Thyroid gland (tissue), 4 donors: ENCODE data around the gene KLF6.

Experiments
- CTCF ChIP-seq, 6 experiments: fragments of 200-600 bp in 3 of 6; fragments of 450-650 bp in 3 of 6; sonication (generic) in 3 of 6; IDR thresholded peaks; one replicate each; pipeline ENCODE4 v1.5.1; 2016 to 2019; ENCODE audit warnings: antibody characterized with exemption in 6 of 6, mild to moderate bottlenecking in 2 of 6, inconsistent platforms in 1 of 6, moderate library complexity in 1 of 6
- POLR2A ChIP-seq, 2 donors: fragments of 450-650 bp; IDR thresholded peaks; one replicate each; pipeline ENCODE4 v1.6.1; 2017; ENCODE audit warnings: antibody characterized with exemption in 2 of 2, mild to moderate bottlenecking in 2 of 2, moderate library complexity in 1 of 2

GRCh38 chr10:3786295-3787015 lies 1.4 kb upstream of the KLF6 start:
- no peak for TF ChIP-seq CTCF (IDR thresholded peaks at IDR 0.05)
- peak in 1 of 2 donors; percentile 65 for TF ChIP-seq POLR2A (IDR thresholded peaks at IDR 0.05)
